Esophagus muscularis mucosa (tissue), 3 donors: Measurements from ENCODE around the gene PSMB11.

Experiments
- CTCF ChIP-seq, 3 experiments: fragments of 200-600 bp in 2 of 3; fragments of 450-650 bp in 1 of 3; sonication (generic) in 2 of 3; IDR thresholded peaks; one replicate each; pipeline ENCODE4 v1.5.1; 2017 to 2019; ENCODE audit warnings: antibody characterized with exemption in 3 of 3, mild to moderate bottlenecking in 2 of 3, moderate library complexity in 1 of 3
- EP300 ChIP-seq: sonication (generic); formaldehyde crosslinking; IDR thresholded peaks from one replicate; pipeline ENCODE4 v1.6.1; 2017; ENCODE audit warnings: antibody characterized with exemption

GRCh38 chr14:23076785-23077408 lies 34.9 kb downstream of the PSMB11 start:
- TF ChIP-seq CTCF (IDR thresholded peaks at IDR 0.05) (peak; percentile 39 to 62 (median 49)), EP300 (no peak)
